WERI-Rb-1 (cell line): ENCODE measurements around the gene RAD50.
"Not testable (repeated sequence)": the region's sequence is repeated elsewhere in the genome, so short reads cannot be mapped to it uniquely, and the experiment has no call there.

Source experiments
- DNase-seq: peaks from one replicate; pipeline ENCODE4 v3.0.0-alpha.2; 2020
- H3K27ac ChIP-seq: fragments of 250-450 bp; sonication (Bioruptor Pico); 2 replicates; pipeline ENCODE4 v1.5.1; 2020; ENCODE audit warnings: mild to moderate bottlenecking, moderate library complexity
- H3K27me3 ChIP-seq: fragments of 250-450 bp; sonication (Bioruptor Pico); 2 replicates; pipeline ENCODE4 v1.5.1; 2021; ENCODE audit warnings: mild to moderate bottlenecking, low read depth, moderate library complexity; ENCODE audit not compliant: insufficient read depth, severe bottlenecking
- H3K36me3 ChIP-seq: fragments of 250-450 bp; sonication (Bioruptor Pico); 2 replicates; pipeline ENCODE4 v1.5.1; 2020; ENCODE audit warnings: mild to moderate bottlenecking, moderate library complexity
- H3K4me3 ChIP-seq: 2 replicates; pipeline ENCODE4 v1.5.1; 2011; ENCODE audit warnings: low read depth, mild to moderate bottlenecking, control low read depth, low read length
- H3K9me3 ChIP-seq: fragments of 250-450 bp; sonication (Bioruptor Pico); 2 replicates; pipeline ENCODE4 v1.5.1; 2021; ENCODE audit warnings: mild to moderate bottlenecking, moderate library complexity; ENCODE audit not compliant: severe bottlenecking
- CTCF ChIP-seq: IDR thresholded peaks from 2 replicates; pipeline ENCODE4 v1.5.1; 2011; ENCODE audit warnings: low read depth, mild to moderate bottlenecking, control low read depth, inconsistent platforms, low read length

Gene RAD50

GRCh38 chr5:132566657-132567056 is 9.9 kb downstream of the RAD50 start:
- Histone ChIP-seq H3K4me3 (no peak overlapping the region), H3K36me3 (peaks cover 32% of the 10 kb centered on the region), H3K27me3 (no peaks in the 10 kb centered on the region), H3K9me3 (no peaks in the 10 kb centered on the region), H3K27ac (no peak overlapping the region)
- TF ChIP-seq CTCF, result no peak
- DNase-seq, result no peak

GRCh38 chr5:132576123-132576522 is 19.3 kb downstream of the RAD50 start:
- Histone ChIP-seq H3K36me3 (peaks cover 45% of the 10 kb centered on the region), H3K9me3 (no peaks in the 10 kb centered on the region), H3K27ac (no peak overlapping the region), H3K4me3 (no peak overlapping the region), H3K27me3 (no peaks in the 10 kb centered on the region)
- TF ChIP-seq CTCF, result no peak
- no peak for DNase-seq

- not testable (repeated sequence) for DNase-seq
- H3K36me3 ChIP-seq, result peaks cover 53% of the 10 kb centered on the region
These were observed 27.8 kb downstream of the RAD50 start for GRCh38 chr5:132584560-132584959.

GRCh38 chr5:132586063-132586462 is 29.3 kb downstream of the RAD50 start:
- TF ChIP-seq CTCF, result no peak
- DNase-seq, result no peak
- H3K4me3 ChIP-seq, result no peak overlapping the region
- no peak overlapping the region for H3K27ac ChIP-seq
- no peaks in the 10 kb centered on the region for H3K27me3 ChIP-seq
- H3K9me3 ChIP-seq, result no peaks in the 10 kb centered on the region
- H3K36me3 ChIP-seq, result peaks cover 56% of the 10 kb centered on the region

More at GRCh38 chr5:132584560-132584959, 27.8 kb downstream of the RAD50 start:
- not testable (repeated sequence) for H3K9me3 ChIP-seq, H3K4me3 ChIP-seq, H3K27me3 ChIP-seq, H3K27ac ChIP-seq

GRCh38 chr5:132589467-132589866 is 32.7 kb downstream of the RAD50 start:
- no peaks in the 10 kb centered on the region for H3K9me3 ChIP-seq
- DNase-seq, result no peak
- TF ChIP-seq CTCF, result no peak
- no peak overlapping the region for H3K27ac ChIP-seq
- no peak overlapping the region for H3K4me3 ChIP-seq
- H3K36me3 ChIP-seq, result peaks cover 68% of the 10 kb centered on the region
- no peaks in the 10 kb centered on the region for H3K27me3 ChIP-seq

- no peak for TF ChIP-seq CTCF
- DNase-seq, result no peak
- H3K27me3 ChIP-seq, result no peaks in the 10 kb centered on the region
- H3K27ac ChIP-seq, result no peak overlapping the region
- no peak overlapping the region for H3K4me3 ChIP-seq
- H3K36me3 ChIP-seq, result peaks cover 73% of the 10 kb centered on the region
- no peaks in the 10 kb centered on the region for H3K9me3 ChIP-seq
These were observed 34.4 kb downstream of the RAD50 start for GRCh38 chr5:132591145-132591544.
